Suprapubic skin (tissue), 4 donors: Measurements from ENCODE around the gene FAM72C.
"Not testable (repeated sequence)": the region's sequence is repeated elsewhere in the genome, so short reads cannot be mapped to it uniquely, and the experiment has no call there.

Experiments
- POLR2A ChIP-seq, 2 donors: fragments of 450-650 bp; IDR thresholded peaks; one replicate each; pipeline ENCODE4 v1.6.1; 2017; ENCODE audit warnings: antibody characterized with exemption in 2 of 2, mild to moderate bottlenecking in 2 of 2, moderate library complexity in 2 of 2
- POLR2AphosphoS5 ChIP-seq, 3 donors: sonication (generic); formaldehyde crosslinking; IDR thresholded peaks; one replicate each; pipeline ENCODE4 v1.6.1; 2017; ENCODE audit warnings: antibody characterized with exemption in 3 of 3
- TF ChIP-seq, protein P1 (sequence below), 2 donors: fragments of 200-600 bp in 1 of 2; fragments of 450-650 bp in 1 of 2; sonication (generic) in 1 of 2; IDR thresholded peaks; one replicate each; pipeline ENCODE4 v1.5.1; 2016 to 2019; ENCODE audit warnings: antibody characterized with exemption in 2 of 2, mild to moderate bottlenecking in 1 of 2, moderate library complexity in 1 of 2

DNA sequence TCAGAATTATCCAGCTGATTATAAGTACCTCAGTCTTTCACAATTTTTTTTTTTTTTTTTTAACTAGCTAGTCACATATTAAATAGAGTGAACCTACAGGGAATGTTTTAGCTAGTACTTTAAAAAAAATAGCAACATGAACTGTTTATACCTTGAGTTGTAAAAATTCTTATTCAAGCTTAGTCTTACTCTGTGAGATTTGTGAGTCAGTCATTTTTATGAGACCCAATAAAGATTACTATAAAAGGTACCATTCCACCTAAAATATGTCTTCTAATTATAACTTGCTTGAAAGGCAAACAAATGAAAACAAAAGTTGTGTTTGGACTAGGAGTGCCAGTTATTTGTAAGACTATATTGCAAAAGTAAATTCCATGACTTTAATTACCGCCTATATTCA lies 5.9 kb downstream of the FAM72C start:
- not testable (repeated sequence) for TF ChIP-seq POLR2A, POLR2AphosphoS5 (IDR thresholded peaks at IDR 0.05)
- TF ChIP-seq, protein P1, sequence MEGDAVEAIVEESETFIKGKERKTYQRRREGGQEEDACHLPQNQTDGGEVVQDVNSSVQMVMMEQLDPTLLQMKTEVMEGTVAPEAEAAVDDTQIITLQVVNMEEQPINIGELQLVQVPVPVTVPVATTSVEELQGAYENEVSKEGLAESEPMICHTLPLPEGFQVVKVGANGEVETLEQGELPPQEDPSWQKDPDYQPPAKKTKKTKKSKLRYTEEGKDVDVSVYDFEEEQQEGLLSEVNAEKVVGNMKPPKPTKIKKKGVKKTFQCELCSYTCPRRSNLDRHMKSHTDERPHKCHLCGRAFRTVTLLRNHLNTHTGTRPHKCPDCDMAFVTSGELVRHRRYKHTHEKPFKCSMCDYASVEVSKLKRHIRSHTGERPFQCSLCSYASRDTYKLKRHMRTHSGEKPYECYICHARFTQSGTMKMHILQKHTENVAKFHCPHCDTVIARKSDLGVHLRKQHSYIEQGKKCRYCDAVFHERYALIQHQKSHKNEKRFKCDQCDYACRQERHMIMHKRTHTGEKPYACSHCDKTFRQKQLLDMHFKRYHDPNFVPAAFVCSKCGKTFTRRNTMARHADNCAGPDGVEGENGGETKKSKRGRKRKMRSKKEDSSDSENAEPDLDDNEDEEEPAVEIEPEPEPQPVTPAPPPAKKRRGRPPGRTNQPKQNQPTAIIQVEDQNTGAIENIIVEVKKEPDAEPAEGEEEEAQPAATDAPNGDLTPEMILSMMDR (IDR thresholded peaks at IDR 0.05), result not testable (repeated sequence)
